ENCODE results near the gene FILIP1L.

Gene FILIP1L

GRCh38 chr3:100114413-100115030 lies at the start of gene FILIP1L:
Gene FILIP1L (minus strand): TSS chr3:100114501.
- no peak within 1 kb of the TSS for H3K4me3 ChIP-seq (replicated peaks in 1 of 2; ENCODE audit: low read depth in 2 of 2, low read length in 2 of 2)
- DNase-seq (ENCODE audit: low read depth in 2 of 2), result no peak
- TF ChIP-seq, protein P1, sequence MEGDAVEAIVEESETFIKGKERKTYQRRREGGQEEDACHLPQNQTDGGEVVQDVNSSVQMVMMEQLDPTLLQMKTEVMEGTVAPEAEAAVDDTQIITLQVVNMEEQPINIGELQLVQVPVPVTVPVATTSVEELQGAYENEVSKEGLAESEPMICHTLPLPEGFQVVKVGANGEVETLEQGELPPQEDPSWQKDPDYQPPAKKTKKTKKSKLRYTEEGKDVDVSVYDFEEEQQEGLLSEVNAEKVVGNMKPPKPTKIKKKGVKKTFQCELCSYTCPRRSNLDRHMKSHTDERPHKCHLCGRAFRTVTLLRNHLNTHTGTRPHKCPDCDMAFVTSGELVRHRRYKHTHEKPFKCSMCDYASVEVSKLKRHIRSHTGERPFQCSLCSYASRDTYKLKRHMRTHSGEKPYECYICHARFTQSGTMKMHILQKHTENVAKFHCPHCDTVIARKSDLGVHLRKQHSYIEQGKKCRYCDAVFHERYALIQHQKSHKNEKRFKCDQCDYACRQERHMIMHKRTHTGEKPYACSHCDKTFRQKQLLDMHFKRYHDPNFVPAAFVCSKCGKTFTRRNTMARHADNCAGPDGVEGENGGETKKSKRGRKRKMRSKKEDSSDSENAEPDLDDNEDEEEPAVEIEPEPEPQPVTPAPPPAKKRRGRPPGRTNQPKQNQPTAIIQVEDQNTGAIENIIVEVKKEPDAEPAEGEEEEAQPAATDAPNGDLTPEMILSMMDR (IDR thresholded peaks at IDR 0.05; ENCODE audit: low read depth, low read length), result no peak

DNA sequence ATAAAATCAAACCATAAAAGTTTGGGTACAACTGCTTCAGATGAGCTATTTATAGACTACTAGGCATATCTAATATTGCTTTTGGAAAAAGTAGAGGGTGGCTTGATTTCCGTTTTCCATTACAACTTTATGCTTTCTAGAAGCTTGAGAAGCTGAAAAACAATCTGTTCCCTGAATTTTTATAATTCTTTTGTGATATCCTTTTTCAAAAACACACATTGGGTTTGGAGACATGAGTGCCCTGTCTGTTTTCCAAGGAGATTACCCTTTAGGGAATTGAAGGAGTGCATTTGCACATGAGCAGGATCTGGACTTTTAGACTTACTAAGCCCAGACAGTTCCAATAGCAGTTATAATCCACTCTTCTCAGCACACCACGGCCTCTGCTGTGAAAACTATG lies 49.5 kb upstream of the FILIP1L start:
- H3K4me3 ChIP-seq (replicated peaks in 1 of 2; ENCODE audit: low read depth in 2 of 2, low read length in 2 of 2), result no peak overlapping the region
- peak in 1 of 2 donors; percentile 48 for DNase-seq (ENCODE audit: low read depth in 2 of 2)
- TF ChIP-seq, protein P1 (IDR thresholded peaks at IDR 0.05; ENCODE audit: low read depth, low read length), result no peak

DNA sequence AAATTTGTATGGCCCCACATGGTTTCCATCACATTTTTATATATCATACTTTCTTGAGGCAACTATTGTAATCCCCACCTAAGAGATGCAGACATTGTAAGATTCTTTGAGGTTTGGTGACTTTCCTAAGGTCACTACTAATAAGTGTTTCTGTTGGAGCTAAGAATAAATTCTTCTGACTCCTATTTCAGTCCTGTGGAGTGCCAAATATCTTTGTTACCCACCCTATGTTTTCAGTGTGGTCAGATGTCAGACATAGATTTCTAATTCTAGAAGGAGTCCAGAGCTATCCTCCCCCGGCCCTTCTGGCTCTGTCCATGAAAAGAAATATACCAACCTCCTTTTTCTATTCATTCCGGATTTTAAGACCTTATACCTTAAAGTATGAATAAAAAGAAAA lies 46.2 kb upstream of the FILIP1L start:
- no peak overlapping the region for H3K4me3 ChIP-seq (replicated peaks in 1 of 2; ENCODE audit: low read depth in 2 of 2, low read length in 2 of 2)
- no peak for DNase-seq (ENCODE audit: low read depth in 2 of 2)
- TF ChIP-seq, protein P1 (IDR thresholded peaks at IDR 0.05; ENCODE audit: low read depth, low read length), result no peak

GRCh38 chr3:100159331-100160153 lies 45.2 kb upstream of the FILIP1L start:
- DNase-seq (ENCODE audit: low read depth in 2 of 2), result peak; percentile 77 to 81
- TF ChIP-seq, protein P1 (IDR thresholded peaks at IDR 0.05; ENCODE audit: low read depth, low read length), result no peak
- H3K4me3 ChIP-seq (replicated peaks in 1 of 2; ENCODE audit: low read depth in 2 of 2, low read length in 2 of 2), result no peak overlapping the region

DNA sequence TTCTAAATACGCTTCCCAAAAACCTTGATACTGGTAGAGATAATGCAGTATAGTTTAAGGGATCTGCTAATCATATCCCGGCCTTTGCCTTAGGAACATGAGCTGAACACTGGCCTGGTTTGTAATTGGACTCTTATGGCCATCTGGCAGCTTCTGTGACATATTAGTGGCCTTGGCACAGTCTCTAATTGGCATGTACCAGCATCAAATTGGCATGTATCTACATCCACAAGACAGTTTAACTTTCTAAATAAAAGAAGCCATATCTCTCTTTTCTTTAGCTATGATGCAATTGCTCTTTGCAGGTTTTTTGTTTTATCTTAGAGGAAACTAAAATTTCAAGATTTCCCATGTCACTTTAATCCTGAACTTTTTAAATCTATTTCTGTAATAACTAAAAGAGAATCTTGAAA lies 44.6 kb upstream of the FILIP1L start:
- H3K4me3 ChIP-seq (replicated peaks in 1 of 2; ENCODE audit: low read depth in 2 of 2, low read length in 2 of 2), result no peak overlapping the region
- TF ChIP-seq, protein P1 (IDR thresholded peaks at IDR 0.05; ENCODE audit: low read depth, low read length), result no peak
- DNase-seq (ENCODE audit: low read depth in 2 of 2), result no peak

DNA sequence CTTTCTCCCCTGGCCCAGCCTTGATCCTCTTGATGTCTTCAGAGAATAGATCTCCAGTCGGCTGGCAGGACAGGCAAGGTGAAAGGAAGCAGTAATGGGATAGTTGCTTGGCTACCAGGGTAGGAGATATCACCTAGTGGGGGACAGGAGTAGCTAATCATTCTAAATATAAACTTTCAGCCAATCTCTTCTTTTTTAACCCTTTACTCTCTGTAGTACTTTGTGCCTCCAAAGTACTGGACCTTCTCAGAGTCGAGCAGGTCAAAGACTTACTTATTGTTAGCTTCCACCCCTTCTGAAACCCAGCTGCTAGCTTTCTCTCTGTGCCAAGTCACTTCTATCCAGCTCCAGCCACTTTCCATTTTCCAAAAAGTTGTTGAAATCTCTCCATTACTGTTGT lies 43.4 kb upstream of the FILIP1L start:
- H3K4me3 ChIP-seq (replicated peaks in 1 of 2; ENCODE audit: low read depth in 2 of 2, low read length in 2 of 2), result no peak overlapping the region
- DNase-seq (ENCODE audit: low read depth in 2 of 2), result no peak
- TF ChIP-seq, protein P1 (IDR thresholded peaks at IDR 0.05; ENCODE audit: low read depth, low read length), result no peak
